ENCODE results near the gene SLC27A3. TPM values are rescaled to one million over a fixed set of nuclear protein-coding genes. Genes with fewer than 3 reads are reported as not detected.

The SLC27A3 gene
- polyA plus RNA-seq, 3 donors, result 36.4 to 44.4 (median 40.0) TPM

DNA sequence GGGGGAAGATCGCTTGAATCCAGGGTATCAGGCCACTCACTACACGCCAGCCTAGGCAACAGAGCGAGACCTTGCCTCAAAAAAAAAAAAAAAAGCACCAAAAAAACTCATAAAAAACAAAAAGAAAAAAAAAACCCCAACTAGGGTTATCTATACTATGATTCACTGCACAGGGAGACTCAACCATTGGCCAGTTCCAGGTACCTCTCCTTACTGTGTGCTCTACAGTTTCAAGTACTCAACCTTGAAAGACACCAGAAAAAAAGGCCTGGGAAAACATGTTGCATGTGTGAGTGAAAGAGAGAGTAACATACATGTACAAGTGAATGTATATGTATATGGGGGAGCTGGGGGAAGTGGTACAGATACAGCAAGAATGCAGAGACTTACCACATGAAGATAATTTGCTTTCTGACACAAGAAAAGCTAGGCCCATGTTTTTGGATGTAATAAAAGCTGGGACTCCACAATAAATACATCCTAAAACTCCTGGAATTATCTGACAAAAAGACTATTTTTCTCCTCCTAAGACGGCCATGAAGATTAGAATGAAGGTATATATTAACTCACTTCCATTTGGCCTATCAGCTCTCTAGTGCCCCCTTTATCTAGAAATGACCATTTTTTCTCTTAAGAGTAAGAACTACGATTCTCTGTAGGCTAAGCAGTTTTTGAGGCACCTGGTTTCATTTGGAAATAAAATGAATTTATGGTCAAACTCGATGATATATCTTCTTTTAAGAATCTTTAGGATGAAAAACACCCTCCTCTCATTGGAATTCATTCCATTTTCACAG lies 52.2 kb downstream of the SLC27A3 start:
- no peak for DNase-seq

Other genes with a start within 250 kb of the SLC27A3 start
- gene S100A6, start 239.4 kb upstream of the SLC27A3 start, polyA plus RNA-seq (ENCODE audit: insufficient read length in 3 of 3), result 100 to 1,000 TPM; 208 to 240 (median 221) TPM
- 1 to 10 TPM; 1.1 to 1.4 (median 1.2) TPM for gene S100A5, start 234.5 kb upstream of the SLC27A3 start, polyA plus RNA-seq (ENCODE audit: insufficient read length in 3 of 3)
- gene S100A4, start 229.6 kb upstream of the SLC27A3 start, polyA plus RNA-seq (ENCODE audit: insufficient read length in 3 of 3), result 10 to 100 TPM; 31.7 to 34.9 (median 31.7) TPM
- under 1 TPM in 1 of 3 donors, not detected in 2; 0.19 TPM for gene S100A3, start 226.1 kb upstream of the SLC27A3 start, polyA plus RNA-seq (ENCODE audit: insufficient read length in 3 of 3)
- gene S100A2, start 209.6 kb upstream of the SLC27A3 start, polyA plus RNA-seq (ENCODE audit: insufficient read length in 3 of 3), result 1 to 10 TPM; 5.8 to 7.9 (median 6.8) TPM
- gene S100A16, start 162.3 kb upstream of the SLC27A3 start, polyA plus RNA-seq (ENCODE audit: insufficient read length in 3 of 3), result 100 to 1,000 TPM; 108 to 123 (median 116) TPM
- 10 to 100 TPM; 17.2 to 19.6 (median 18.9) TPM for gene S100A14, start 159.1 kb upstream of the SLC27A3 start, polyA plus RNA-seq (ENCODE audit: insufficient read length in 3 of 3)
- gene S100A13, start 147.9 kb upstream of the SLC27A3 start, polyA plus RNA-seq (ENCODE audit: insufficient read length in 3 of 3), result 100 to 1,000 TPM; 164 to 188 (median 168) TPM
- 10 to 100 TPM; 21.0 to 29.1 (median 26.7) TPM for gene S100A1, start 147.0 kb upstream of the SLC27A3 start, polyA plus RNA-seq (ENCODE audit: insufficient read length in 3 of 3)
- 100 to 1,000 TPM; 118 to 155 (median 145) TPM for gene CHTOP, start 141.3 kb upstream of the SLC27A3 start, polyA plus RNA-seq (ENCODE audit: insufficient read length in 3 of 3)
- gene SNAPIN, start 116.7 kb upstream of the SLC27A3 start, polyA plus RNA-seq (ENCODE audit: insufficient read length in 3 of 3), result 10 to 100 TPM; 55.1 to 57.5 (median 56.7) TPM
- 100 to 1,000 TPM; 263 to 318 (median 292) TPM for gene ILF2, start 104.4 kb upstream of the SLC27A3 start, polyA plus RNA-seq (ENCODE audit: insufficient read length in 3 of 3)
- gene NPR1, start 96.7 kb upstream of the SLC27A3 start, polyA plus RNA-seq (ENCODE audit: insufficient read length in 3 of 3), result 10 to 100 TPM; 72.5 to 77.7 (median 76.0) TPM
- 100 to 1,000 TPM; 103 to 160 (median 134) TPM for gene INTS3, start 47.4 kb upstream of the SLC27A3 start, polyA plus RNA-seq (ENCODE audit: insufficient read length in 3 of 3)
- gene GATAD2B, start 147.6 kb downstream of the SLC27A3 start, polyA plus RNA-seq (ENCODE audit: insufficient read length in 3 of 3), result 10 to 100 TPM; 25.5 to 38.5 (median 34.4) TPM
- 10 to 100 TPM; 36.8 to 50.1 (median 49.5) TPM for gene DENND4B, start 171.3 kb downstream of the SLC27A3 start, polyA plus RNA-seq (ENCODE audit: insufficient read length in 3 of 3)
- gene CRTC2, start 183.2 kb downstream of the SLC27A3 start, polyA plus RNA-seq (ENCODE audit: insufficient read length in 3 of 3), result 10 to 100 TPM; 40.9 to 57.5 (median 55.0) TPM
- gene SLC39A1, start 188.1 kb downstream of the SLC27A3 start, polyA plus RNA-seq (ENCODE audit: insufficient read length in 3 of 3), result 10 to 100 TPM; 86.3 to 94.0 (median 87.2) TPM
- gene CREB3L4, start 192.5 kb downstream of the SLC27A3 start, polyA plus RNA-seq (ENCODE audit: insufficient read length in 3 of 3), result 10 to 100 TPM; 32.1 to 43.2 (median 42.6) TPM
- 100 to 1,000 TPM; 103 to 125 (median 103) TPM for gene JTB, start 202.3 kb downstream of the SLC27A3 start, polyA plus RNA-seq (ENCODE audit: insufficient read length in 3 of 3)
- gene RAB13, start 210.9 kb downstream of the SLC27A3 start, polyA plus RNA-seq (ENCODE audit: insufficient read length in 3 of 3), result 100 to 1,000 TPM; 153 to 184 (median 182) TPM
- 1,000 to 10,000 TPM; 2,710 to 3,426 (median 2,811) TPM for gene RPS27, start 215.4 kb downstream of the SLC27A3 start, polyA plus RNA-seq (ENCODE audit: insufficient read length in 3 of 3)

Measured in renal pelvis (tissue), 4 donors.